Femur (tissue), 1 donor: ENCODE measurements around the gene SURF2.

Experiments
- DNase-seq: peaks from one replicate; pipeline ENCODE4 v3.0.0-alpha.2; 2017

SURF2 gene

GRCh38 chr9:133404454-133405002 is 48.2 kb downstream of the SURF2 start:
- DNase-seq, result no peak

DNA sequence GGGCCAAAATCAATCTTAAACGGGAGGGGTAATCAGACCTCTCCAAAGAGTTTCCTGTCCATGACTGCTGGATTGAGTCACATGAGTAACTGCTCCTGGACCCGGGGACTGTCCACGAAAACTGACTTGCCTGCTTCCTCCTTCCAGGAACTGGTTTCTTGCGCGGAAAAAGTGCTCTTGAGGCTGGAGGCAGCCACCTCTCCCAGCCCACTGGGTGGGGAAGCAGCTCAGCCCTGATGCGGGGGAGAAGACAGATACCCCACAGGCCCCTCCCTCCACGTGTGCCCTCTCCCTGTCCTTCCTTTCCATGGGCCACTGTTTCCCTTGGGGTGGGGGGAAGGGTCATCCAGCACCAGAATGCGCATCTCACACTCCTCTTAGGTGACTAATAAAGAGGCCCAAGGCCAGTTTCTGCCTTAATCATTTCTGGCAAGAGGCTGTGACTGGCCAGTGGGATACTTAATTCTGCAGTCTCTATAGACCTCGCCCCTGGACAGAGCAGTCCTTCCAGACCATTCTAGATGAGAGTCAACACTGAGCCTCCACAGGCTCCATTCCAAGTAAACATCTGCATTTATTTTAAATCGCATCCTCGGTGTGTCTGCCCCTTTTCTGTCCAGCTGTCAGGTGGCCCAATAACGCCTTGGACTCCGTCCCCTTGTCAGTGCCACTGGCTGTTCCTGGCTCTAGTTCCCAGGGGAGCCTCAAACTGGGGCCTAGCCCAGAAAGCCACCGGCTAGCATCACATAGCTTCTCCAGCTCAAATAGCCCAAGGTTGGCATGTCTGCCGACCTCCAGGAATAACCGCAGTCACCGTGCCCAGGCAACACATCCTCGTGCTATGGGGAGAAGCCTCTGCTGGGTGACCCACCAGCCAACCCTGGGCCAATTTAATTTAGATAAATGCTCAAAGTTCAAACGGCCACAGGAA is 49.4 kb downstream of the SURF2 start:
- DNase-seq, result peak; percentile 41

DNA sequence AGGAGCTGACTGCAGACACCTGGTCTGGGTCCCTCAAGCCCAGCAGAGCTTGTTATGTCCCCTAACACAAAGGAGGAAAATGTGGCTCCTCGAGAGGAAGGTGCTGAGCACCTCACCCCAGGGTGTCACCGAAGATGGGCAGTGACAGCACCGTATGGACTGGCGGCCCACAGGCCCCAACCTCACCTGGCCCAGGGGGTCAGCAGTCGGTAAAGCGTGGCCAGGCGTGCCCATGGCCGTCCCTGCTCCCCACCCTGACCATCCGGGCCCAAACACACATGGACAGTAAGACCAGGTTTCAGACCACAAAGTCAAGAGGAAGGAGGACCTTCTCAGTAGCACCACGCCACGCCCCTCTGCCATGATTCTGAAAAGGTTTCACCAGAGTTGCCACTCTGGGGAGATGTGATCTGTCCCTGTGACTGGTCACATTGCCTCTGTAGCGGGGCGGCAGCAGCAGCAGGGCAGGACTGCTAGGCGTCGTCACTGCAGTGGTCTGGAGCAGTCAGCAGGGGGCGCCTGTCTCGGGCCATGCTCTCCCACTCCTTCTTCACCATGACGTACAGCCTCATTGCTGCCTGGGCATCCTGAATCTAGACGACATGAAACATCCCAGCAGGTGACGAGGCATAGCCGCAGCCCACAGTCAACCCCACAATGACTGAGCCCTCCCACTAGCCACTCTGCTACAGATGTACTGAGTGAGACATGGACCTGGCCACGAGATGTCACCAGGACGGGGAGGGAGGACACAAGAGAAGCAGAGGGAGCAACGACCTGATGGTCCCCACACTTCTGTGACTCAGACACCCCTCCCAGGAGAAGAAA is 50.3 kb downstream of the SURF2 start:
- DNase-seq, result peak; percentile 81

DNA sequence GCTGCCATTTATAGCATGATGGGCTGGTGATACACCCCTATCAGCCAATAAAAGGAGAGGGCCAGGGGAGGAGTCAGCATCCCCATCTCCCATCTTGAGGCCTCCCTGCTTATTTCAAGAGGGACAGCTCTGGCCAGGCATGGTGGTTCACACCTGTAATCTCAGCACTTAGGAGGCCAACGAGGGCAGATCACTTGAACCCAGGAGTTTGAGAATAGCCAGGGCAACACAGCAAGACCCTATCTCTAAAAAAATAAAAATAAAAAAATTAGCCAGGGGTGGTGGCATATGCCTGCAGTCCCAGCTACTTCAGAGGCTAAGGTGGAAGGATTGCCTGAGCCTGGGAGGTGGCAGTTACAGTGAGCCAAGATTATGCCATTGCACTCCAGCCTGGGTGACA is 51.7 kb downstream of the SURF2 start:
- DNase-seq, result no peak
